Endothelial cell of umbilical vein (primary cell): Measurements from ENCODE around the gene CDC42EP3.

Experiments used
- EZH2 ChIP-seq: IDR thresholded peaks from 2 replicates; pipeline ENCODE4 v1.6.1; 2012; ENCODE audit warnings: borderline replicate concordance, low read depth, mild to moderate bottlenecking, moderate library complexity, low read length, inconsistent platforms; ENCODE audit not compliant: severe bottlenecking
- GATA2 ChIP-seq: IDR thresholded peaks from 2 replicates; pipeline ENCODE4 v1.7.0; 2011; ENCODE audit warnings: low read depth, mild to moderate bottlenecking, moderate library complexity, mixed read lengths, low read length; ENCODE audit not compliant: insufficient read length, insufficient read depth
- JUN ChIP-seq: IDR thresholded peaks from 2 replicates; pipeline ENCODE4 v1.6.1; 2011; ENCODE audit warnings: borderline replicate concordance, low read depth; ENCODE audit not compliant: insufficient read length, insufficient read depth
- MYC ChIP-seq: IDR thresholded peaks from one replicate; pipeline ENCODE4 v1.6.1; 2011; ENCODE audit warnings: mild to moderate bottlenecking, low read depth, low read length
- POLR2A ChIP-seq: IDR thresholded peaks from 2 replicates; pipeline ENCODE4 v1.6.1; 2012; ENCODE audit warnings: low read depth, mild to moderate bottlenecking, control low read depth, low read length
- POLR2AphosphoS5 ChIP-seq: IDR thresholded peaks from 2 replicates; pipeline ENCODE4 v1.6.1; 2012; ENCODE audit warnings: low read depth, mild to moderate bottlenecking, control low read depth, low read length, moderate library complexity; ENCODE audit not compliant: insufficient read depth
- TF ChIP-seq, protein P1 (sequence below), 2 donors: IDR thresholded peaks; 1 replicate in 1 of 2; 2 replicates in 1 of 2; pipeline ENCODE4 v1.5.1; 2011; ENCODE audit warnings: low read length in 2 of 2, mild to moderate bottlenecking in 2 of 2, moderate library complexity in 2 of 2, control low read depth in 1 of 2, inconsistent platforms in 1 of 2, low read depth in 1 of 2; ENCODE audit not compliant: insufficient read depth in 1 of 2; ENCODE audit errors: extremely low read depth in 1 of 2
- TF ChIP-seq, protein P2 (sequence below): IDR thresholded peaks from 2 replicates; pipeline ENCODE4 v1.6.1; 2011; ENCODE audit not compliant: insufficient read depth, insufficient read length

DNA sequence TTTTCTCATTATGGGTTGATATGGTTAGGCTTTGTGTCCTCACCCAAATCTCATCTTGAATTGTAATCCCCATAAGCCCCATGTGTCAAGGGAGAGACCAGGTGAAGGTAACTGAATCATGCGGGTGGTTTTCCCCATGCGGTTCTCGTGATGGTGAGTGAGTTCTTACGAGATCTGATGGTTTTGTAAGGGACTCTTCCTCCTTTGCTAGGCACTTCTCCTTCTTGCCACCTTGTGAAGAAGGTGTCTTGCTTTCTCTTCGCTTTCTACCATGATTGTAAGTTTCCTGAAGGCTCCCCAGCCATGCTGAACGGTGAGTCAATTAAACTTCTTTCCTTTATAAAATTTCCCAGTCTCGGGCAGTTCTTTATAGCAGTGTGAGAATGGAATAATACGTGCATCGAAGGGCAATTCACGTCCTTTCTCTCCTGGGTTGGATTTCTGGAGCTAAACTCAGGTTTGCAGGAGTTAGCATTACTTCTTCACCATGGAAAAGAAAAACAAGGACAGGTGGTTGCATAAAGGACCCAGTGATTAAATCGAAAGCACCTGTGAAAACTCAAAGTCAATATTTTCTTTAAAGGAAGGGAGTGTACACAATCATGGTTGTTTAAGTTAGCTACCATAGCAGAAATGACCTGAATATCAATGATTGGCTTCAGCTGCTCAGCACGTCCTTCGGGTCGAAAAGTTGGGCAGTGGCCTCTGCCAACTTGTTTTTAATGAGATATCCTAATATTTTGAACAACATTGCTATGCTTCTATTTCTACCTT is 54.1 kb downstream of the CDC42EP3 start:
- TF ChIP-seq EZH2 (no peak), POLR2A (no peak), POLR2AphosphoS5 (no peak), MYC (no peak), GATA2 (no peak), JUN (no peak)
- TF ChIP-seq, protein P1, sequence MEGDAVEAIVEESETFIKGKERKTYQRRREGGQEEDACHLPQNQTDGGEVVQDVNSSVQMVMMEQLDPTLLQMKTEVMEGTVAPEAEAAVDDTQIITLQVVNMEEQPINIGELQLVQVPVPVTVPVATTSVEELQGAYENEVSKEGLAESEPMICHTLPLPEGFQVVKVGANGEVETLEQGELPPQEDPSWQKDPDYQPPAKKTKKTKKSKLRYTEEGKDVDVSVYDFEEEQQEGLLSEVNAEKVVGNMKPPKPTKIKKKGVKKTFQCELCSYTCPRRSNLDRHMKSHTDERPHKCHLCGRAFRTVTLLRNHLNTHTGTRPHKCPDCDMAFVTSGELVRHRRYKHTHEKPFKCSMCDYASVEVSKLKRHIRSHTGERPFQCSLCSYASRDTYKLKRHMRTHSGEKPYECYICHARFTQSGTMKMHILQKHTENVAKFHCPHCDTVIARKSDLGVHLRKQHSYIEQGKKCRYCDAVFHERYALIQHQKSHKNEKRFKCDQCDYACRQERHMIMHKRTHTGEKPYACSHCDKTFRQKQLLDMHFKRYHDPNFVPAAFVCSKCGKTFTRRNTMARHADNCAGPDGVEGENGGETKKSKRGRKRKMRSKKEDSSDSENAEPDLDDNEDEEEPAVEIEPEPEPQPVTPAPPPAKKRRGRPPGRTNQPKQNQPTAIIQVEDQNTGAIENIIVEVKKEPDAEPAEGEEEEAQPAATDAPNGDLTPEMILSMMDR (IDR thresholded peaks at IDR 0.05; ENCODE audit: extremely low read depth in 1 of 2, insufficient read depth in 1 of 2, low read depth in 1 of 2, low read length in 2 of 2): no peak
- TF ChIP-seq, protein P2, sequence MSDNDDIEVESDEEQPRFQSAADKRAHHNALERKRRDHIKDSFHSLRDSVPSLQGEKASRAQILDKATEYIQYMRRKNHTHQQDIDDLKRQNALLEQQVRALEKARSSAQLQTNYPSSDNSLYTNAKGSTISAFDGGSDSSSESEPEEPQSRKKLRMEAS: no peak
